ENCODE data around the gene ARHGAP36.

- TF ChIP-seq CTCF (IDR thresholded peaks at IDR 0.05) (no peak), EZH2 (IDR thresholded peaks at IDR 0.05) (peak; percentile 48)
These were observed 14.9 kb downstream of the ARHGAP36 start for GRCh38 chrX:131072871-131073571.
